ENCODE data around the gene PLLP.
"Not testable (repeated sequence)": the region's sequence is repeated elsewhere in the genome, so short reads cannot be mapped to it uniquely, and the experiment has no call there.

PLLP gene

GRCh38 chr16:57273826-57274225 is 10.6 kb downstream of the PLLP start:
- DNase-seq (ENCODE audit: low read depth in 4 of 4, low spot score in 1 of 4): no peak

GRCh38 chr16:57273359-57273758 is 11.1 kb downstream of the PLLP start:
- DNase-seq (ENCODE audit: low read depth in 4 of 4, low spot score in 1 of 4): no peak

- DNase-seq (ENCODE audit: low read depth in 4 of 4, low spot score in 1 of 4): no peak
These were observed 12.5 kb downstream of the PLLP start for GRCh38 chr16:57271867-57272495.

- DNase-seq (ENCODE audit: low read depth in 4 of 4, low spot score in 1 of 4): no peak
These were observed 13.5 kb downstream of the PLLP start for GRCh38 chr16:57271063-57271345.

GRCh38 chr16:57270221-57271062 is 14.0 kb downstream of the PLLP start:
- no peak for DNase-seq (ENCODE audit: low read depth in 4 of 4, low spot score in 1 of 4)

- no peak for DNase-seq (ENCODE audit: low read depth in 4 of 4, low spot score in 1 of 4)
These were observed 15.4 kb downstream of the PLLP start for GRCh38 chr16:57268804-57269800.

- DNase-seq (ENCODE audit: low read depth in 4 of 4, low spot score in 1 of 4): not testable (repeated sequence)
These were observed 17.1 kb downstream of the PLLP start for GRCh38 chr16:57267343-57267742.

GRCh38 chr16:57266531-57267260 is 17.8 kb downstream of the PLLP start:
- no peak for DNase-seq (ENCODE audit: low read depth in 4 of 4, low spot score in 1 of 4)

- no peak for DNase-seq (ENCODE audit: low read depth in 4 of 4, low spot score in 1 of 4)
These were observed 18.5 kb downstream of the PLLP start for GRCh38 chr16:57265850-57266530.

GRCh38 chr16:57264950-57265371 is 19.5 kb downstream of the PLLP start:
- DNase-seq (ENCODE audit: low read depth in 4 of 4, low spot score in 1 of 4): no peak

GRCh38 chr16:57264381-57264780 is 20.1 kb downstream of the PLLP start:
- DNase-seq (ENCODE audit: low read depth in 4 of 4, low spot score in 1 of 4): no peak

- DNase-seq (ENCODE audit: low read depth in 4 of 4, low spot score in 1 of 4): no peak
These were observed 20.7 kb downstream of the PLLP start for GRCh38 chr16:57263541-57264351.

- no peak for DNase-seq (ENCODE audit: low read depth in 4 of 4, low spot score in 1 of 4)
These were observed 21.5 kb downstream of the PLLP start for GRCh38 chr16:57262841-57263540.

- no peak for DNase-seq (ENCODE audit: low read depth in 4 of 4, low spot score in 1 of 4)
These were observed 22.7 kb downstream of the PLLP start for GRCh38 chr16:57261806-57262205.

GRCh38 chr16:57260294-57260929 is 24.1 kb downstream of the PLLP start:
- no peak for DNase-seq (ENCODE audit: low read depth in 4 of 4, low spot score in 1 of 4)

- no peak for DNase-seq (ENCODE audit: low read depth in 4 of 4, low spot score in 1 of 4)
These were observed 25.5 kb downstream of the PLLP start for GRCh38 chr16:57258910-57259475.

GRCh38 chr16:57258226-57258909 is 26.1 kb downstream of the PLLP start:
- DNase-seq (ENCODE audit: low read depth in 4 of 4, low spot score in 1 of 4): no peak
